Neural progenitor cell (in vitro differentiated cells): ENCODE results near the gene ECE2. TPM values are rescaled to one million over a fixed set of nuclear protein-coding genes. Genes with fewer than 3 reads are reported as not detected.

Experiments
- DNase-seq: peaks from one replicate; pipeline ENCODE4 v3.0.0-alpha.2; 2016; ENCODE audit warnings: low spot score
- H2AFZ ChIP-seq: fragments of 200-600 bp; sonication (generic); replicated peaks from 2 replicates; pipeline ENCODE4 v1.6.1; 2016; ENCODE audit warnings: antibody characterized with exemption
- H3F3A ChIP-seq: fragments of 200-600 bp; sonication (generic); 2 replicates; pipeline ENCODE4 v1.6.1; 2016; ENCODE audit warnings: antibody characterized with exemption, low read depth
- H3K27ac ChIP-seq: fragments of 200-600 bp; sonication (generic); 2 replicates; pipeline ENCODE4 v1.5.1; 2016; ENCODE audit warnings: mild to moderate bottlenecking
- H3K27me3 ChIP-seq: fragments of 200-600 bp; sonication (generic); 2 replicates; pipeline ENCODE4 v1.6.1; 2016; ENCODE audit warnings: mild to moderate bottlenecking, moderate library complexity
- H3K36me3 ChIP-seq: fragments of 200-600 bp; sonication (generic); 2 replicates; pipeline ENCODE4 v1.5.1; 2016
- H3K4me1 ChIP-seq: fragments of 200-600 bp; sonication (generic); 2 replicates; pipeline ENCODE4 v1.6.1; 2016; ENCODE audit warnings: mixed run types
- H3K4me2 ChIP-seq: fragments of 200-600 bp; sonication (generic); 2 replicates; pipeline ENCODE4 v1.6.1; 2016
- H3K4me3 ChIP-seq: fragments of 200-600 bp; sonication (generic); 2 replicates; pipeline ENCODE4 v1.5.1; 2016
- H3K79me2 ChIP-seq: fragments of 200-600 bp; sonication (generic); 2 replicates; pipeline ENCODE4 v1.6.1; 2016; ENCODE audit warnings: low read depth
- H3K9ac ChIP-seq: fragments of 200-600 bp; sonication (generic); 2 replicates; pipeline ENCODE4 v1.6.1; 2016
- H3K9me3 ChIP-seq: fragments of 200-600 bp; sonication (generic); 2 replicates; pipeline ENCODE4 v1.5.1; 2016; ENCODE audit warnings: low read depth
- H4K20me1 ChIP-seq: fragments of 200-600 bp; sonication (generic); 2 replicates; pipeline ENCODE4 v1.6.1; 2016; ENCODE audit warnings: low read depth
- H3K27ac Mint-ChIP-seq: 3 replicates; pipeline ENCODE4 v1.8.0; 2021; ENCODE audit warnings: mixed read lengths
- H3K27me3 Mint-ChIP-seq: 2 replicates; pipeline ENCODE4 v1.8.0; 2022; ENCODE audit warnings: low read depth, mild to moderate bottlenecking, inconsistent platforms, moderate library complexity, mixed read lengths; ENCODE audit not compliant: insufficient read depth
- H3K36me3 Mint-ChIP-seq: 3 replicates; pipeline ENCODE4 v1.8.0; 2021; ENCODE audit warnings: mixed read lengths
- H3K4me1 Mint-ChIP-seq: 3 replicates; pipeline ENCODE4 v1.8.0; 2021; ENCODE audit warnings: mixed read lengths
- H3K4me3 Mint-ChIP-seq: 3 replicates; pipeline ENCODE4 v1.8.0; 2021; ENCODE audit warnings: mild to moderate bottlenecking, moderate library complexity, mixed read lengths
- H3K9me3 Mint-ChIP-seq: 3 replicates; pipeline ENCODE4 v1.8.0; 2020; ENCODE audit warnings: mixed read lengths
- EZH2 ChIP-seq: fragments of 200-600 bp; sonication (generic); IDR thresholded peaks from 2 replicates; pipeline ENCODE4 v1.6.1; 2017; ENCODE audit warnings: antibody characterized with exemption, mild to moderate bottlenecking, moderate library complexity
- EZH2phosphoT487 ChIP-seq: fragments of 200-600 bp; sonication (generic); IDR thresholded peaks from 2 replicates; pipeline ENCODE4 v1.6.1; 2017; ENCODE audit warnings: antibody characterized with exemption
- total RNA-seq: library from RNA; depleted of rRNA; stranded (reverse); fragments of >200 nt; gene quantifications from 2 replicates; pipeline ENCODE4 v1.2.3, GENCODE V29; 2015; ENCODE audit warnings: low replicate concordance
- TF ChIP-seq, protein P1 (sequence below): fragments of 200-600 bp; sonication (generic); IDR thresholded peaks from 2 replicates; pipeline ENCODE4 v1.5.1; 2017; ENCODE audit warnings: antibody characterized with exemption, mild to moderate bottlenecking

The ECE2 gene
- total RNA-seq, 1 donor from 2014 or later = not detected

DNA sequence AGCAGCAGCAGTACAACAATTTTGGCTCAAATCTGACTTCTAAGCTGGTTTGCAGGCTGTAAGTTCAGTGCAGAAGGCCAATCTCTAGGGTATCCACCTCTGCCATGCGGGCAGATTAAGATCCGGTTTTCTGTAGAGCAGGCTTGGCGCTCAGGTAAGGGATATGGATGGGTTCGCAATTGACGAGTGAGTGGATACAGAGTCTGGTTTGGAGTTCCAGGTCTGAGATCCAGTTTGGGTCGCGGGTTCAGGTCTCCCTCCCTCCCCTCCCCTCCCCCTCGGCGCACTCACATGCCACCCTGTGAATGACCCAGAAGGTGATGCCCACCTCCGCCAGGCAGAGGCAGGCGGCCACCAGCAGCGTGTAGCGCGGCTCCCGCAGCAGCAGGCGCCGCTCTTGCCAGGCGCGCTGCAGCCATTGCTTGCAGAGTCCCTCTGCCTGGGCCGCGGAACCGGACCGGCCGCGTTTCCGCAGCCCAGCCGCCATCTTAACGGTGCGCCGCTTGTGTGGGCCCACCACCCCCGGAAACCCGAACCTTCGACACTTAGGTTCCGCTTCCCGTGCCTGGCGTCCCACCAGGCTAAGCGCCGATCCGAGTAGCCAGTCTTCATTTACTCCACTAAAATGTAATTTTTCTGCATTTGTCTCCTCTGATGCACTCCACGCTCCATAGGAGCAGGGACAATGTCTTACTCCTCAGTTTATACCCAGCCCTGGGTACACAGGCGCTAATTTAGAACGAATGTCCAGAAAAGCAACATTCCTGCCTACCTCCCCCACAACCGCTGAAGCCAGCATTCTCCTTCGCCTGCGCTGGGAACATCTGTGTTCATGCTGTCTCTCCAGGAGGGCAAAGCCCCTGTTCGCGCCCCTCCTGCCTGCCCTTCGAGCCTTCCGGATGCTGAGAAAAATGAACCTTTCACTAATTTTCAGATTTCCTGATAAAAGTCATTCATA lies 27.1 kb upstream of the ECE2 start, which contains the start of gene ALG3:
TSS of gene ALG3 (minus strand) at position 509 of the 958 bp plus-strand sequence. CDS start at position 487, 22 bp downstream.
- H3K9ac ChIP-seq = peak within 1 kb of the TSS; percentile 70
- H3K4me1 ChIP-seq = no peaks in the 10 kb centered on the region
- peak; percentile 94 for DNase-seq
- H3K4me1 Mint-ChIP-seq = peaks cover 7% of the 10 kb centered on the region
- peaks cover 3% of the 10 kb centered on the region for H3K27me3 Mint-ChIP-seq
- H3K27ac Mint-ChIP-seq = peak within 1 kb of the TSS; percentile 67
- H3K4me3 ChIP-seq = peak within 1 kb of the TSS; percentile 93
- no peaks in the 10 kb centered on the region for H3K9me3 ChIP-seq
- TF ChIP-seq, protein P1, sequence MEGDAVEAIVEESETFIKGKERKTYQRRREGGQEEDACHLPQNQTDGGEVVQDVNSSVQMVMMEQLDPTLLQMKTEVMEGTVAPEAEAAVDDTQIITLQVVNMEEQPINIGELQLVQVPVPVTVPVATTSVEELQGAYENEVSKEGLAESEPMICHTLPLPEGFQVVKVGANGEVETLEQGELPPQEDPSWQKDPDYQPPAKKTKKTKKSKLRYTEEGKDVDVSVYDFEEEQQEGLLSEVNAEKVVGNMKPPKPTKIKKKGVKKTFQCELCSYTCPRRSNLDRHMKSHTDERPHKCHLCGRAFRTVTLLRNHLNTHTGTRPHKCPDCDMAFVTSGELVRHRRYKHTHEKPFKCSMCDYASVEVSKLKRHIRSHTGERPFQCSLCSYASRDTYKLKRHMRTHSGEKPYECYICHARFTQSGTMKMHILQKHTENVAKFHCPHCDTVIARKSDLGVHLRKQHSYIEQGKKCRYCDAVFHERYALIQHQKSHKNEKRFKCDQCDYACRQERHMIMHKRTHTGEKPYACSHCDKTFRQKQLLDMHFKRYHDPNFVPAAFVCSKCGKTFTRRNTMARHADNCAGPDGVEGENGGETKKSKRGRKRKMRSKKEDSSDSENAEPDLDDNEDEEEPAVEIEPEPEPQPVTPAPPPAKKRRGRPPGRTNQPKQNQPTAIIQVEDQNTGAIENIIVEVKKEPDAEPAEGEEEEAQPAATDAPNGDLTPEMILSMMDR = peak; percentile 6
- no peak for TF ChIP-seq EZH2
- no peaks in the 10 kb centered on the region for H3K36me3 ChIP-seq
- H3K27me3 ChIP-seq = no peaks in the 10 kb centered on the region
- H3F3A ChIP-seq = peaks cover 20% of the 10 kb centered on the region
- peaks cover 1% of the 10 kb centered on the region for H3K36me3 Mint-ChIP-seq
- peaks cover under 1% of the 10 kb centered on the region for H4K20me1 ChIP-seq
- peak within 1 kb of the TSS; percentile 92 for H3K4me3 Mint-ChIP-seq
- H3K27ac ChIP-seq = peak within 1 kb of the TSS; percentile 73
- H3K4me2 ChIP-seq = peak within 1 kb of the TSS; percentile 97
- H3K9me3 Mint-ChIP-seq = no peaks in the 10 kb centered on the region
- H2AFZ ChIP-seq = peak within 1 kb of the TSS; percentile 98
- H3K79me2 ChIP-seq = peaks cover 17% of the 10 kb centered on the region

DNA sequence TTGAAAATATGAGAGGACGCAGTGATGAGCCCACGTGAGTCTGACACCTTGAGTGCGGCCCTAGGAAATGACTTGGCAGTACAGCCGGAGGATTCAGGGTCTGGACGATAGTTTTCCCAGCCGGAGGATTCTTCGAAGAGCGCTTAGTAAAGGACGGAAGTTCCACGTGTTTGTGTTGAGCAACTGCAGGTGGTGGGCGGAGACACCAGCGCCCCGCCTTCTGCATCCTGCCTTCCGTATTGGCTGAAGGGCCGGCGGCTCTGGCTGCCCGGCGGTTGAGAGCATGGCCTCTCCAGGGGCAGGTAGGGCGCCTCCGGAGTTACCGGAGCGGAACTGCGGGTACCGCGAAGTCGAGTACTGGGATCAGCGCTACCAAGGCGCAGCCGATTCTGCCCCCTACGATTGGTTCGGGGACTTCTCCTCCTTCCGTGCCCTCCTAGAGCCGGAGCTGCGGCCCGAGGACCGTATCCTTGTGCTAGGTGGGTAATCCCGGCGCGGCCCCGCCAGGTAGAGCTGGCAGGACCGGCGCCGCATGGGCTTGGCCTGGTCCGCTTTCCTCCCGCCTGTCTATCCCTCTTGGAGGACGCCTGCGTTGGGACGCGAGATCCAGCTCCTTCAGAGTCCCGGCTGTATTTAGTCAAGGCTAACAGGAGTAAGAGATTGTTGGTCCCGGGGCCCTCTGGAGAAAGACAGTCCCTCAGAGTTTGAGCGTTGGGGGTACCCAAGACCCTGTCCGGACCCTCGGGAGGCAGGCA lies 26.2 kb upstream of the ECE2 start, which contains the start of gene EEF1AKMT4:
TSS of gene EEF1AKMT4 (plus strand) at position 261 of the 755 bp plus-strand sequence. CDS start at position 284, 23 bp downstream.
- peak within 1 kb of the TSS; percentile 93 for H3K4me3 ChIP-seq
- Mint-ChIP-seq H3K36me3 (no peaks in the 10 kb centered on the region), H3K9me3 (no peaks in the 10 kb centered on the region), H3K27me3 (peaks cover 3% of the 10 kb centered on the region), H3K4me3 (peak within 1 kb of the TSS; percentile 92), H3K27ac (peak within 1 kb of the TSS; percentile 67), H3K4me1 (peaks cover 7% of the 10 kb centered on the region)
- H3K9me3 ChIP-seq = no peaks in the 10 kb centered on the region
- H3K4me2 ChIP-seq = peak within 1 kb of the TSS; percentile 97
- peaks cover 17% of the 10 kb centered on the region for H3K79me2 ChIP-seq
- H3K27ac ChIP-seq = peak within 1 kb of the TSS; percentile 73
- H4K20me1 ChIP-seq = no peaks in the 10 kb centered on the region
- H3F3A ChIP-seq = peaks cover 20% of the 10 kb centered on the region
- no peaks in the 10 kb centered on the region for H3K4me1 ChIP-seq
- no peaks in the 10 kb centered on the region for H3K36me3 ChIP-seq
- TF ChIP-seq, protein P1 = peak; percentile 65
- TF ChIP-seq EZH2 = no peak
- DNase-seq = peak; percentile 99
- H3K27me3 ChIP-seq = no peaks in the 10 kb centered on the region
- H3K9ac ChIP-seq = peak within 1 kb of the TSS; percentile 70
- peak within 1 kb of the TSS; percentile 98 for H2AFZ ChIP-seq

DNA sequence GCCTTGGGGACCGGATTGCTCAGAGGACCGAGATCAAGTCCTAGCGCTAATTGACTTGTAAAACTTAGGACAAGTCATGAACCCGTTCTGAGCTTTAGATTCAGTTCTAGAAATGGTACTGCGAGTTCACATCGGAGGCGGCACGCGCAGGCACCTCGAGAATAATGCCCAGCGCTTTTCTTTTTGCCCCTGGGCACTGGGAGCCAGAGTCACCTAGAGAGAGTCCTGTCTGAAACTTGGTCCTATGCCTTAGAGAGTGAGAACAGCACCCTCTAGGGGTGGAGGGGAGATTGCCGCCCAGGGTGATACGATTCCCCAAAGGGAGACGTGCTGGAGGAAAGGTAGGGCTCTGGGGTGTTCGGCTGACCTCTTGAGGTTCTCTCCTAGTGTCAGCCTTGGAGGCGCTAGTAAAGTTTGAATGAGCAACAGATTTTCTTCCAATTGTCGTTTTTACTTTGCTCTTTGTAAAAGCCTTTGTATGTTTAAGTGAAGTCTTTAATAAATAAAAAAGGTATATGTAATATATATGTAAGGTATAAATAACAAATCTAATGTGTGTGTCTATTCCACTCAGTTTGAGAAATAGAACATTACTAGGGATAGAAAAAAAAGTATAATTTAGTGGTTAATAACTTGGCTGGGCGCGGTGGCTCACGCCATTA lies 25.5 kb upstream of the ECE2 start:
- H3K36me3 Mint-ChIP-seq = no peaks in the 10 kb centered on the region
- Histone ChIP-seq H3K4me1 (no peaks in the 10 kb centered on the region), H3K27me3 (no peaks in the 10 kb centered on the region), H3K4me3 (peak overlapping the region; percentile 93), H4K20me1 (peaks cover 5% of the 10 kb centered on the region), H3K79me2 (peaks cover 17% of the 10 kb centered on the region), H3F3A (peaks cover 20% of the 10 kb centered on the region), H3K27ac (no peak overlapping the region), H3K36me3 (no peaks in the 10 kb centered on the region), H3K9me3 (no peaks in the 10 kb centered on the region), H2AFZ (peak overlapping the region; percentile 89), H3K4me2 (peak overlapping the region; percentile 85), H3K9ac (no peak overlapping the region)
- H3K27me3 Mint-ChIP-seq = peaks cover 3% of the 10 kb centered on the region
- peaks cover 7% of the 10 kb centered on the region for H3K4me1 Mint-ChIP-seq
- peak overlapping the region; percentile 92 for H3K4me3 Mint-ChIP-seq
- no peak for TF ChIP-seq EZH2phosphoT487
- no peak for TF ChIP-seq EZH2
- TF ChIP-seq, protein P1 = peak; percentile 84
- no peaks in the 10 kb centered on the region for H3K9me3 Mint-ChIP-seq
- peak; percentile 93 for DNase-seq
- no peak overlapping the region for H3K27ac Mint-ChIP-seq
